Kidney tubule cell (primary cell): ENCODE measurements around the gene MS4A18.

ENCODE experiments used
- DNase-seq: peaks from one replicate; pipeline ENCODE4 v3.0.0-alpha.2; 2018; ENCODE audit warnings: low spot score

Gene MS4A18

DNA sequence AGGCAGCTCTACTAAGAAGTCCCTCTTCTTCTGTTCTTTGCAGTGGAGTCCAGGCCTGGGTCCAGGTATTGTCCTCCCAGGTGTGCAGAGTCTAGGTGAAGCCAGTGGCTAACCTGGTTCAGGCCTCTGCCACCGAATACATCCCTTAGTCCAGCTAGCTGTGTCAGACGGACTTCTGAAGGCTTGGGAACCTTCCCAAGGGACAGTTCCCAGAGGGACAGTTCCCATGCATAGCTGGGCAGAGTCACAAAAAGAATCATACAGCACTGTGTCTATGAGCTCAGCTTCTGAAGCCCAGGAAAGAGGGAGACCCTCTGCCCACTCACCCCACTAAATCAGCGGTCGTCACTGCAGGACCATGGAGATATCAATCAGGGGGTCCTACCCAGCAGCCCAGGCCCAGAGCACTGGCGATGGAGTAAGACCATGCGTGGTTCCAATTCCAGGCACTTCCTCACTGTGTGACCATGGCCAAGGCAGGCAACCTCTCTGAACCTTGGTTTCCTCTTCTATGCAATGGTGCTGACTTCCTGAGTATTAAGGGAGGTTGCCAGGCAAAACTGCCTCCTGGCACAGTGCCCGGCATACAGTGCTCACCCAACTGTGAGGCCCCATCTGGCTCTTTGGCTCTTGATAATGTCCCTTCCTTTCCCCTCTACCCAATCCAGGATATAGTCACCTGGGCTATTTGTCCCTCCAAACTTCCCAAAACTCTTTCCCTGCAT lies 64.0 kb downstream of the MS4A18 start:
- peak; percentile 63 for DNase-seq

DNA sequence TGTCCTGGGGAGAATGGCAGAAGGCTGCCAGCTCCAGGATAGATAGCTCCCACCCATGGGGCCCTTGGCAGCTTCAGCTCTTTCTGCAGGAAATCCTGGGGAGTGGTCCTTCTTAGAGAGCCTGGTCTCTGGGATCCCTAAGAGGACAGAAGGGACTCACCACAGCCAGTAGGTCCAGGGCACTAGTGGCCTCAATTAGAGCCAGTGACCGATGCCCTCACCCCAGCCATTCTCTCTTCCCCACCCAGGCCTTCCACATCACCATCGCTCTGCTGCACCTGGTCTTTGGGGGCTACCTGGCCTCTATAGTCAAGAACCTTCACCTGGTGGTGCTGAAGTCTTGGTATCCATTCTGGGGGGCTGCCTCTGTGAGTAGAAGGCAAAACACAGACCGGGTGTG lies 66.2 kb downstream of the MS4A18 start:
- DNase-seq, result no peak

DNA sequence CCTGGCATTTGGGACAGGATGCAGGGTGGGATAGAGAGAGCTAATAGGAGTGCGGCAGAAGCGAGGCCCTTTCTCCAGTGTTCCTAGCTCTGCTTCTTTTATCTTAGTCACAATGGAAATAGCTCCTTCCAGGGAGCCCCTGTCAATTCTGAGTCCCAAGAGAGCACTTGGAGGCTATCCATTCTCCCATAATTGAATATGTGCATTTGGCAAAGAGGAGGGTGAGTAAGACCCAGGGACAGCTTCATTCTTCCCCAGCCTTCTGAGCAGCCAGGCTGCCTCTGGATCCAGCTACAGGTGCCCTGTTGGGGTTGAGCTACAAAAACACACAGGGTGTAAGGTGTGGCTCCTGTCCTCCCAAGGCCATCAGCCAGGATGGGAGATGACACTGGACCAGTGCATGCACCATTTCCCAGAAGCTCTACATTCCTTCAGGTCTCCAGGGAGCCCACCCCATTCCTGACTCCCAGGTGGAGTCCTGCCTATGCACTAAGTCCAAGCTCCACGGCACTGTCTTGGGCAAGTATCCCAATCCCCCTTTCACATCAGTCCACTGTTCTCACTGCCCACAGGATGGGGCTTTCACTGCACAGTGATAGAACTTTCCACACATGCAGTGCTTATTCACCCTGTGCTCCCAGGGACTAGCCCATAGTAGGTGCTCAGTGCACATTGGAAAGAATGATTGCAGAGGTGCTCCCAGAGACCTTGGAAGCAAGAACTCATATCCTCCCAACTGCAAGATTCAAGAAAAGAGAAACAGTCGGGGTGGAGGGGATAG lies 66.8 kb downstream of the MS4A18 start:
- no peak for DNase-seq

DNA sequence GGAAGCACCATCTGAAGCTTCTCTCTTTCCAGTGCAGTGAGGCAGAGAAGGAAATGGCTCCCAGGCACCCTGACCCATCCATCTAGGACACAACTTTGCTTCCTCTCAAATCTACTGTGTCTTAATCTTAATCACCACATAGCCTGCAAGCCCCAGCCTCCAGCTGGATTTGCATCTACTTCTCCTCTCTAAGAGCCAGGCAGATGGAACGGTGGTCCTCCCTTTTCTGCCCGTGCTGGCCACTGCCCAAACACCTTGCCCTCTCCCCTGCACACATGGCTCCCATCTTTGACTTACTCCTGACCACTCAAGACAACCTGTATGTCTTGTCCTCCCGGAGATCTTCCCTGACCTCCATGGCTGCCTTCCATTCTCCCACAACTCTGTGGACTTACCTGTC lies 68.0 kb downstream of the MS4A18 start:
- no peak for DNase-seq
